SK-N-SH (cell line): ENCODE results near the gene NUDT19. TPM values are rescaled to one million over a fixed set of nuclear protein-coding genes. Genes with fewer than 3 reads are reported as not detected.
A peak's percentile ranks its signal among the peaks of the same experiment; 100 is the strongest.
"Not testable (repeated sequence)": the region's sequence is repeated elsewhere in the genome, so short reads cannot be mapped to it uniquely, and the experiment has no call there.

Experiments
- CTCF ChIA-PET: fragments of 300-600, 350-600 bp; formaldehyde crosslinking; extraction: SDS; loops from one replicate; lab custom pipeline; 2021; lab: Yijun Ruan, JAX
- POLR2A ChIA-PET: fragments of 350-600 bp; sonication (Branson Sonifier 250); formaldehyde crosslinking; extraction: SDS; loops from one replicate; lab custom pipeline; 2020; ENCODE audit warnings: antibody characterized with exemption, inconsistent platforms; lab: Yijun Ruan, JAX
- DNase-seq: peaks from one replicate; pipeline ENCODE4 v3.0.0; 2012
- H2AFZ ChIP-seq: fragments of 200-600 bp; sonication (generic); 2 replicates; pipeline ENCODE4 v1.8.1; 2016; ENCODE audit warnings: antibody characterized with exemption, mild to moderate bottlenecking, low read depth
- H3F3A ChIP-seq: fragments of 200-600 bp; sonication (generic); replicated peaks from 2 replicates; pipeline ENCODE3; 2016; ENCODE audit warnings: antibody characterized with exemption, mild to moderate bottlenecking; ENCODE audit not compliant: insufficient read depth
- H3K27ac ChIP-seq, 2 experiments: fragments of 200-500 bp in 1 of 2; fragments of 200-600 bp in 1 of 2; sonication (Bioruptor generic) in 1 of 2; sonication (generic), shearing (Covaris generic) in 1 of 2; 2 replicates each; pipeline versions ENCODE4 v1.5.1 to v1.6.1; 2014 to 2016; ENCODE audit warnings: low read depth in 2 of 2, inconsistent platforms in 1 of 2, low read length in 1 of 2, mild to moderate bottlenecking in 1 of 2, mixed read lengths in 1 of 2
- H3K27me3 ChIP-seq: fragments of 200-600 bp; sonication (generic), shearing (Covaris generic); 2 replicates; pipeline ENCODE4 v1.6.1; 2016; ENCODE audit warnings: mixed run types; ENCODE audit not compliant: insufficient read depth
- H3K36me3 ChIP-seq, 2 experiments: fragments of 200-500 bp in 1 of 2; fragments of 200-600 bp in 1 of 2; sonication (Bioruptor generic) in 1 of 2; sonication (generic) in 1 of 2; replicated peaks in 1 of 2; 2 replicates each; pipeline versions ENCODE3 to v1.5.1; 2014 to 2016; ENCODE audit warnings: low read length in 1 of 2, mild to moderate bottlenecking in 1 of 2; ENCODE audit not compliant: insufficient read depth in 2 of 2, control insufficient read depth in 1 of 2
- H3K4me1 ChIP-seq, 2 experiments: fragments of 200-500 bp in 1 of 2; fragments of 200-600 bp in 1 of 2; sonication (Bioruptor generic) in 1 of 2; sonication (generic), shearing (Covaris generic) in 1 of 2; 2 replicates each; pipeline versions ENCODE4 v1.5.1 to v1.6.1; 2014 to 2016; ENCODE audit warnings: low read depth in 1 of 2, low read length in 1 of 2, mixed run types in 1 of 2; ENCODE audit not compliant: insufficient read depth in 2 of 2, control insufficient read depth in 1 of 2
- H3K4me2 ChIP-seq: fragments of 200-600 bp; sonication (generic), shearing (Covaris generic); 2 replicates; pipeline ENCODE4 v1.6.1; 2017; ENCODE audit warnings: mixed run types
- H3K4me3 ChIP-seq, 2 experiments: fragments of 200-500 bp in 1 of 2; fragments of 200-600 bp in 1 of 2; sonication (Bioruptor generic) in 1 of 2; sonication (generic), shearing (Covaris generic) in 1 of 2; 2 replicates each; pipeline versions ENCODE4 v1.5.1 to v1.8.1; 2014 to 2016; ENCODE audit warnings: low read depth in 2 of 2, inconsistent platforms in 1 of 2, low read length in 1 of 2, mild to moderate bottlenecking in 1 of 2, mixed read lengths in 1 of 2, moderate library complexity in 1 of 2
- H3K79me2 ChIP-seq: fragments of 200-600 bp; sonication (generic); 2 replicates; pipeline ENCODE4 v1.8.1; 2017; ENCODE audit warnings: mild to moderate bottlenecking; ENCODE audit not compliant: insufficient read depth
- H3K9ac ChIP-seq: fragments of 200-600 bp; sonication (generic); 2 replicates; pipeline ENCODE4 v1.6.1; 2017; ENCODE audit warnings: mixed run types
- H3K9me2 ChIP-seq: fragments of 200-600 bp; sonication (generic); 2 replicates; pipeline ENCODE4 v1.6.1; 2017; ENCODE audit warnings: mixed run types
- H3K9me3 ChIP-seq: fragments of 200-600 bp; sonication (generic); 2 replicates; pipeline ENCODE4 v1.6.1; 2017; ENCODE audit warnings: mixed run types, mild to moderate bottlenecking, moderate library complexity
- H4K20me1 ChIP-seq: fragments of 200-600 bp; sonication (generic); 2 replicates; pipeline ENCODE4 v1.6.1; 2017; ENCODE audit warnings: mild to moderate bottlenecking, mixed run types; ENCODE audit not compliant: insufficient read depth
- CTCF ChIP-seq: fragments of 200-600 bp; sonication (generic); IDR thresholded peaks from 2 replicates; pipeline ENCODE4 v1.6.1; 2017; ENCODE audit warnings: antibody characterized with exemption, mild to moderate bottlenecking, moderate library complexity
- EP300 ChIP-seq, 2 experiments: IDR thresholded peaks; 2 replicates each; pipeline versions ENCODE4 v1.4.0 to v1.6.1; 2012; ENCODE audit warnings: borderline replicate concordance in 1 of 2, low read depth in 1 of 2, low read length in 1 of 2
- FOSL2 ChIP-seq: IDR thresholded peaks from 2 replicates; pipeline ENCODE4 v1.4.0; 2012; ENCODE audit warnings: low read depth, mild to moderate bottlenecking, moderate library complexity, borderline replicate concordance
- FOXM1 ChIP-seq: IDR thresholded peaks from 2 replicates; pipeline ENCODE4 v1.4.0; 2012; ENCODE audit warnings: low read depth, mild to moderate bottlenecking
- JUND ChIP-seq: IDR thresholded peaks from 2 replicates; pipeline ENCODE4 v1.4.0; 2012
- MEF2A ChIP-seq: IDR thresholded peaks from 2 replicates; pipeline ENCODE4 v1.4.0; 2012; ENCODE audit warnings: low read depth, borderline replicate concordance
- MXI1 ChIP-seq: IDR thresholded peaks from 2 replicates; pipeline ENCODE4 v1.6.1; 2012; ENCODE audit warnings: mild to moderate bottlenecking, low read depth, low read length, improper control_type of control experiment
- NFIC ChIP-seq: IDR thresholded peaks from 2 replicates; pipeline ENCODE4 v1.4.0; 2012; ENCODE audit warnings: borderline replicate concordance
- RXRA ChIP-seq: IDR thresholded peaks from 2 replicates; pipeline ENCODE4 v1.4.0; 2012; ENCODE audit warnings: low read depth, mild to moderate bottlenecking, borderline replicate concordance
- TCF12 ChIP-seq: IDR thresholded peaks from 2 replicates; pipeline ENCODE4 v1.4.0; 2012
- TEAD4 ChIP-seq: IDR thresholded peaks from 2 replicates; pipeline ENCODE4 v1.4.0; 2012; ENCODE audit warnings: mild to moderate bottlenecking, borderline replicate concordance; ENCODE audit not compliant: insufficient read depth
- USF2 ChIP-seq: fragments of 150-350 bp; IDR thresholded peaks from 2 replicates; pipeline ENCODE4 v1.6.1; 2017; ENCODE audit warnings: antibody characterized with exemption, low read length, low read depth, borderline replicate concordance
- ZBTB33 ChIP-seq: IDR thresholded peaks from 2 replicates; pipeline ENCODE4 v1.4.0; 2012; ENCODE audit warnings: low read depth, borderline replicate concordance
- WGBS: methylation state at CpG from one replicate; pipeline ENCODE4 v1.1.6; 2017; ENCODE audit warnings: low lambda C conversion rate; 5-methylcytosine and 5-hydroxymethylcytosine counted together
- polyA plus RNA-seq, 3 experiments: library from polyadenylated mRNA; depleted of rRNA; stranded (reverse); fragments of >200 nt; gene quantifications; 2 replicates each; pipeline ENCODE4 v1.2.3, GENCODE V29; 2012

The NUDT19 gene
- polyA plus RNA-seq, 1 of the 3 experiments (the other 2 are of a cell fraction) = 6.2 TPM

- TF ChIP-seq USF2 = no peak
- TF ChIP-seq MEF2A = no peak
- no peak for TF ChIP-seq RXRA
- no peak for TF ChIP-seq NFIC
- peak; percentile 23; the same call in 1 of the 2 replicates for TF ChIP-seq MXI1
- TF ChIP-seq ZBTB33 = no peak
- TF ChIP-seq CTCF = no peak
- TF ChIP-seq JUND = no peak
- no peak for TF ChIP-seq FOSL2
- no peak for TF ChIP-seq TEAD4
- TF ChIP-seq EP300 (IDR thresholded peaks at IDR 0.05; ENCODE audit: borderline replicate concordance in 1 of 2, low read depth in 1 of 2, low read length in 1 of 2) = no peak
These were observed 518 bp downstream of the NUDT19 start (continued) for GRCh38 chr19:32691952-32692726.

GRCh38 chr19:32692727-32693061 is 1.1 kb downstream of the NUDT19 start:
- no peaks in the 10 kb centered on the region for H3K9me2 ChIP-seq
- H2AFZ ChIP-seq = peak overlapping the region; percentile 77; the same call in 1 of the 2 replicates
- DNase-seq = no peak
- H3K4me1 ChIP-seq = peaks cover 0 to 16% of the 10 kb centered on the region in 2 experiments; a peak in 3 of 4 replicates
- H3F3A ChIP-seq = no peaks in the 10 kb centered on the region
- H3K9ac ChIP-seq = peak overlapping the region; percentile 92
- TF ChIP-seq MXI1 (0 out of 2 replicates have a peak, but pooled peaks have one; percentile 3), TCF12 (no peak), FOSL2 (no peak), FOXM1 (no peak)
- peak overlapping the region; percentile 50 to 86 for H3K27ac ChIP-seq
- ChIA-PET CTCF (no interaction called here), POLR2A (no interaction called here)
- no peaks in the 10 kb centered on the region for H3K27me3 ChIP-seq
- no peaks in the 10 kb centered on the region for H3K9me3 ChIP-seq
- peak overlapping the region; percentile 96 for H3K4me2 ChIP-seq
- 22% methylated on average over 7 of the region's 7 CpGs for WGBS
- peaks cover 57% of the 10 kb centered on the region for H3K79me2 ChIP-seq
- peaks cover 22% of the 10 kb centered on the region; the same call in 1 of the 2 replicates for H4K20me1 ChIP-seq
- peaks cover 14 to 16% of the 10 kb centered on the region in 2 experiments for H3K36me3 ChIP-seq
- peak overlapping the region; percentile 80 to 84 for H3K4me3 ChIP-seq

- WGBS = 96% methylated on average over 20 of the region's 20 CpGs
- H3K9me2 ChIP-seq, H3K9me3 ChIP-seq, DNase-seq, H3K27me3 ChIP-seq, H2AFZ ChIP-seq, H3F3A ChIP-seq, H3K27ac ChIP-seq: not testable (repeated sequence)
- Histone ChIP-seq H3K4me1 (peaks cover 0 to 16% of the 10 kb centered on the region in 2 experiments; a peak in 3 of 4 replicates), H3K36me3 (peaks cover 14 to 21% of the 10 kb centered on the region in 2 experiments), H3K4me3 (peak overlapping the region; percentile 80 to 84), H3K79me2 (peaks cover 64% of the 10 kb centered on the region), H3K9ac (peak overlapping the region; percentile 92; the same call in 1 of the 2 replicates), H3K4me2 (peak overlapping the region; percentile 96), H4K20me1 (peaks cover 24% of the 10 kb centered on the region; the same call in 1 of the 2 replicates)
- ChIA-PET POLR2A (interaction anchor here (0.6 kb wide), 1 partner anchor 18 kb away, joined by 3 read pairs; the partner anchor contains the start of gene ANKRD27), CTCF (interaction anchor here (0.7 kb wide), 1 partner anchor 24 kb away, joined by 3 read pairs; no protein-coding TSS in a partner anchor)
These were observed 1.8 kb downstream of the NUDT19 start for GRCh38 chr19:32693151-32694108.
